ENCODE measurements around the gene UTF1.
A peak's percentile ranks its signal among the peaks of the same experiment; 100 is the strongest.

UTF1 gene
- 0 to 0.06 (median 0) reads per million in 9 experiments for total RNA-seq

- no peak within 1 kb of the TSS for H3K27ac Mint-ChIP-seq
- no peaks in the 10 kb centered on the region for H3K9me3 Mint-ChIP-seq
- H3K4me1 Mint-ChIP-seq (ENCODE audit: low read depth in 2 of 2): peaks cover 6 to 17% of the 10 kb centered on the region in 2 donors
- ATAC-seq (replicated peaks) (peak; percentile 10), DNase-seq (no peak)
- H3K27me3 Mint-ChIP-seq: peaks cover 58 to 90% of the 10 kb centered on the region in 2 donors
- H3K4me3 Mint-ChIP-seq: peak within 1 kb of the TSS; percentile 27 to 75
- no peaks in the 10 kb centered on the region for H3K36me3 Mint-ChIP-seq (ENCODE audit: insufficient read depth)
Observed at GRCh38 chr10:133230044-133230361, at the start of gene UTF1. Gene UTF1 (plus strand): TSS chr10:133230217. CDS start chr10:133230289, 72 bp downstream.

GRCh38 chr10:133180965-133181639 is 48.9 kb upstream of the UTF1 start:
- Mint-ChIP-seq H3K4me3 (no peak overlapping the region), H3K27ac (no peak overlapping the region), H3K4me1 (ENCODE audit: low read depth in 2 of 2) (peaks cover 7 to 8% of the 10 kb centered on the region in 2 donors), H3K9me3 (peaks cover 4 to 11% of the 10 kb centered on the region in 2 donors), H3K27me3 (peaks cover 0 to 13% of the 10 kb centered on the region in 2 donors), H3K36me3 (ENCODE audit: insufficient read depth) (no peaks in the 10 kb centered on the region)
- DNase-seq: no peak
- ATAC-seq (replicated peaks): no peak

- ATAC-seq (replicated peaks) (no peak), DNase-seq (no peak)
- no peaks in the 10 kb centered on the region for H3K36me3 Mint-ChIP-seq (ENCODE audit: insufficient read depth)
- peaks cover 0 to 13% of the 10 kb centered on the region in 2 donors for H3K27me3 Mint-ChIP-seq
- peaks cover 4 to 7% of the 10 kb centered on the region in 2 donors for H3K9me3 Mint-ChIP-seq
- no peak overlapping the region for H3K4me3 Mint-ChIP-seq
- H3K27ac Mint-ChIP-seq: no peak overlapping the region
- H3K4me1 Mint-ChIP-seq (ENCODE audit: low read depth in 2 of 2): peaks cover 3 to 7% of the 10 kb centered on the region in 2 donors
Observed at GRCh38 chr10:133182190-133182589, 47.8 kb upstream of the UTF1 start.

- no peaks in the 10 kb centered on the region for H3K36me3 Mint-ChIP-seq (ENCODE audit: insufficient read depth)
- ATAC-seq (replicated peaks) (no peak), DNase-seq (no peak)
- H3K9me3 Mint-ChIP-seq: no peaks in the 10 kb centered on the region
- H3K4me1 Mint-ChIP-seq (ENCODE audit: low read depth in 2 of 2): no peaks in the 10 kb centered on the region
- peaks cover 0 to 13% of the 10 kb centered on the region in 2 donors for H3K27me3 Mint-ChIP-seq
- no peak overlapping the region for H3K4me3 Mint-ChIP-seq
- no peak overlapping the region for H3K27ac Mint-ChIP-seq
Observed at GRCh38 chr10:133182791-133183645, 47.0 kb upstream of the UTF1 start.

GRCh38 chr10:133183646-133184378 is 46.2 kb upstream of the UTF1 start:
- no peaks in the 10 kb centered on the region for H3K4me1 Mint-ChIP-seq (ENCODE audit: low read depth in 2 of 2)
- no peaks in the 10 kb centered on the region for H3K9me3 Mint-ChIP-seq
- ATAC-seq (replicated peaks) (no peak), DNase-seq (no peak)
- H3K4me3 Mint-ChIP-seq: no peak overlapping the region
- peaks cover 0 to 13% of the 10 kb centered on the region in 2 donors for H3K27me3 Mint-ChIP-seq
- H3K36me3 Mint-ChIP-seq (ENCODE audit: insufficient read depth): no peaks in the 10 kb centered on the region
- H3K27ac Mint-ChIP-seq: no peak overlapping the region

GRCh38 chr10:133184591-133185244 is 45.3 kb upstream of the UTF1 start:
- DNase-seq: no peak
- peaks cover 0 to 17% of the 10 kb centered on the region in 2 donors for H3K27me3 Mint-ChIP-seq
- H3K27ac Mint-ChIP-seq: no peak overlapping the region
- ATAC-seq (replicated peaks): no peak
- H3K9me3 Mint-ChIP-seq: no peaks in the 10 kb centered on the region
- H3K4me1 Mint-ChIP-seq (ENCODE audit: low read depth in 2 of 2): no peaks in the 10 kb centered on the region
- H3K4me3 Mint-ChIP-seq: no peak overlapping the region
- H3K36me3 Mint-ChIP-seq (ENCODE audit: insufficient read depth): no peaks in the 10 kb centered on the region

- no peak overlapping the region for H3K27ac Mint-ChIP-seq
- no peaks in the 10 kb centered on the region for H3K9me3 Mint-ChIP-seq
- ATAC-seq (replicated peaks): no peak
- H3K36me3 Mint-ChIP-seq (ENCODE audit: insufficient read depth): no peaks in the 10 kb centered on the region
- peaks cover 0 to 24% of the 10 kb centered on the region in 2 donors for H3K27me3 Mint-ChIP-seq
- no peak overlapping the region for H3K4me3 Mint-ChIP-seq
- DNase-seq: no peak
- no peaks in the 10 kb centered on the region for H3K4me1 Mint-ChIP-seq (ENCODE audit: low read depth in 2 of 2)
Observed at GRCh38 chr10:133185421-133185820, 44.6 kb upstream of the UTF1 start.

GRCh38 chr10:133185916-133186315 is 44.1 kb upstream of the UTF1 start:
- ATAC-seq (replicated peaks) (no peak), DNase-seq (no peak)
- peaks cover 0 to 24% of the 10 kb centered on the region in 2 donors for H3K27me3 Mint-ChIP-seq
- no peak overlapping the region for H3K4me3 Mint-ChIP-seq
- no peaks in the 10 kb centered on the region for H3K4me1 Mint-ChIP-seq (ENCODE audit: low read depth in 2 of 2)
- no peaks in the 10 kb centered on the region for H3K9me3 Mint-ChIP-seq
- no peaks in the 10 kb centered on the region for H3K36me3 Mint-ChIP-seq (ENCODE audit: insufficient read depth)
- H3K27ac Mint-ChIP-seq: no peak overlapping the region

GRCh38 chr10:133186416-133187090 is 43.5 kb upstream of the UTF1 start:
- H3K4me1 Mint-ChIP-seq (ENCODE audit: low read depth in 2 of 2): no peaks in the 10 kb centered on the region
- ATAC-seq (replicated peaks) (no peak), DNase-seq (no peak)
- H3K27me3 Mint-ChIP-seq: peaks cover 0 to 18% of the 10 kb centered on the region in 2 donors
- H3K9me3 Mint-ChIP-seq: no peaks in the 10 kb centered on the region
- no peaks in the 10 kb centered on the region for H3K36me3 Mint-ChIP-seq (ENCODE audit: insufficient read depth)
- H3K4me3 Mint-ChIP-seq: no peak overlapping the region
- H3K27ac Mint-ChIP-seq: no peak overlapping the region

- H3K4me3 Mint-ChIP-seq: no peak overlapping the region
- no peak for DNase-seq
- no peak overlapping the region for H3K27ac Mint-ChIP-seq
- no peaks in the 10 kb centered on the region for H3K36me3 Mint-ChIP-seq (ENCODE audit: insufficient read depth)
- no peak for ATAC-seq (replicated peaks)
- no peaks in the 10 kb centered on the region for H3K4me1 Mint-ChIP-seq (ENCODE audit: low read depth in 2 of 2)
- no peaks in the 10 kb centered on the region for H3K9me3 Mint-ChIP-seq
- H3K27me3 Mint-ChIP-seq: peaks cover 0 to 13% of the 10 kb centered on the region in 2 donors
Observed at GRCh38 chr10:133187091-133187905, 42.7 kb upstream of the UTF1 start.

GRCh38 chr10:133187906-133188681 is 41.9 kb upstream of the UTF1 start:
- ATAC-seq (replicated peaks) (no peak), DNase-seq (no peak)
- no peak overlapping the region for H3K27ac Mint-ChIP-seq
- no peak overlapping the region for H3K4me3 Mint-ChIP-seq
- no peaks in the 10 kb centered on the region for H3K36me3 Mint-ChIP-seq (ENCODE audit: insufficient read depth)
- H3K27me3 Mint-ChIP-seq: peaks cover 0 to 13% of the 10 kb centered on the region in 2 donors
- H3K9me3 Mint-ChIP-seq: no peaks in the 10 kb centered on the region
- H3K4me1 Mint-ChIP-seq (ENCODE audit: low read depth in 2 of 2): no peaks in the 10 kb centered on the region
